ENCODE data around the gene TACC2.

TACC2 gene

DNA sequence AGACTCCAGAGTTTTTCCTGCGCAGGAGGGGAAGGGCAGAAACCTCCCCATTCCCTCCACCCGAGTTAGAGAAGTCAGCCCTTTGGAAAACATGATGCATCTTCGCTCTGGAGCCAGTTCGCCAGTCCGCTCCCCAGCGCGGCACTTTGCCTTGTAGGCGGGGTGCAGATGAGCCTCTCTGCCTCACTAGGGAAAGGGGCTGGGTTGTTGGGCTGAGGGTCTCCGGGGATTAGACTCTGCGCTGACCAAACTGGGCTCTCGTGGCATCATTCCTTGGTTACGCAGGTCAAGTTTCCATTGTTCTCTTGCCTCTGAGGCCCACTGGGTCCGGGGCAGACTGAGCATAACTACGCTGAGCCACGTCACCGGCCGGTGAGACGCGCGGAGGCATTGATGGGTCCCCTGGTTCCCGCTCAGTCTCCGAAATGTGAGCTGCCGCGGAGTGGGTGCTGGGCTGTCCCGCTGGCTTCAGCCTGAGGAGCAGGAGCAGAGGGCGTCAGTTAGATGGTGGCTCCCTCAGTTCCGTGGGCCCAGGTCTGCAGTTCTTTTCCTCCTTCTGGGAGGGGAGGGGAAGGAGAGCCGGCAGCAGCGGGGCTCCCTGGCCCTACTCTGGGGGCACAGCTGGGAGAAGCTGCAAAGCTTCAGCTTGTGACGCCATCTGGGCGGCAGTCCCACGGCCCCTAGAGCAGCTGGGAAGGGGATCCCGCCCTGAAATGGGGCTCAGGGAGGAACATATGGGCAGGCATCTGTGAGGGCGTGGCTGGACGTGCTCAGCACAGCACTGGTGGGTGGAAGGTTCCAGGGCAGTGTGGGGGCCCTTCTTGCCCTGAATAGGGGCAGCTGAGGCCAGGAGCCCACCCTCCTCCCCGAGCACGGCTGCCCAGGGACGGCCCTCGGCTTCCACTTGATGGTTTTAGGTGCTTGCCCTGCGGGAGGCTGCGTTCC lies 160.9 kb downstream of the TACC2 start:
- TF ChIP-seq, protein P1, sequence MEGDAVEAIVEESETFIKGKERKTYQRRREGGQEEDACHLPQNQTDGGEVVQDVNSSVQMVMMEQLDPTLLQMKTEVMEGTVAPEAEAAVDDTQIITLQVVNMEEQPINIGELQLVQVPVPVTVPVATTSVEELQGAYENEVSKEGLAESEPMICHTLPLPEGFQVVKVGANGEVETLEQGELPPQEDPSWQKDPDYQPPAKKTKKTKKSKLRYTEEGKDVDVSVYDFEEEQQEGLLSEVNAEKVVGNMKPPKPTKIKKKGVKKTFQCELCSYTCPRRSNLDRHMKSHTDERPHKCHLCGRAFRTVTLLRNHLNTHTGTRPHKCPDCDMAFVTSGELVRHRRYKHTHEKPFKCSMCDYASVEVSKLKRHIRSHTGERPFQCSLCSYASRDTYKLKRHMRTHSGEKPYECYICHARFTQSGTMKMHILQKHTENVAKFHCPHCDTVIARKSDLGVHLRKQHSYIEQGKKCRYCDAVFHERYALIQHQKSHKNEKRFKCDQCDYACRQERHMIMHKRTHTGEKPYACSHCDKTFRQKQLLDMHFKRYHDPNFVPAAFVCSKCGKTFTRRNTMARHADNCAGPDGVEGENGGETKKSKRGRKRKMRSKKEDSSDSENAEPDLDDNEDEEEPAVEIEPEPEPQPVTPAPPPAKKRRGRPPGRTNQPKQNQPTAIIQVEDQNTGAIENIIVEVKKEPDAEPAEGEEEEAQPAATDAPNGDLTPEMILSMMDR (IDR thresholded peaks at IDR 0.05; ENCODE audit: borderline replicate concordance, extremely low read depth, low read length, poor library complexity, severe bottlenecking), result no peak
- H3K4me2 ChIP-seq (ENCODE audit: insufficient read depth, low read length), result no peak overlapping the region
- H3K9me3 ChIP-seq (ENCODE audit: insufficient read depth, low read length, severe bottlenecking), result no peaks in the 10 kb centered on the region
- ATAC-seq (ENCODE audit: insufficient read depth, low read depth), result no peak
- no peak overlapping the region for H2AFZ ChIP-seq (ENCODE audit: low read depth, low read length)
- H3K27ac ChIP-seq (ENCODE audit: low read length), result no peak overlapping the region
- no peaks in the 10 kb centered on the region for H3K4me1 ChIP-seq (ENCODE audit: insufficient read depth, low read length)
- H3K27me3 ChIP-seq (ENCODE audit: insufficient read depth, low read length, poor library complexity), result no peaks in the 10 kb centered on the region
- no peak overlapping the region for H3K4me3 ChIP-seq (ENCODE audit: low read depth in 1 of 2, low read length in 2 of 2)
- no peak overlapping the region for H3K9ac ChIP-seq (ENCODE audit: low read depth, low read length)
- H3K79me2 ChIP-seq (ENCODE audit: insufficient read depth, low read length), result no peaks in the 10 kb centered on the region
- no peaks in the 10 kb centered on the region for H3K36me3 ChIP-seq (ENCODE audit: insufficient read depth, low read length)
- no peak for DNase-seq
- no peaks in the 10 kb centered on the region for H4K20me1 ChIP-seq (ENCODE audit: insufficient read depth, low read length)

DNA sequence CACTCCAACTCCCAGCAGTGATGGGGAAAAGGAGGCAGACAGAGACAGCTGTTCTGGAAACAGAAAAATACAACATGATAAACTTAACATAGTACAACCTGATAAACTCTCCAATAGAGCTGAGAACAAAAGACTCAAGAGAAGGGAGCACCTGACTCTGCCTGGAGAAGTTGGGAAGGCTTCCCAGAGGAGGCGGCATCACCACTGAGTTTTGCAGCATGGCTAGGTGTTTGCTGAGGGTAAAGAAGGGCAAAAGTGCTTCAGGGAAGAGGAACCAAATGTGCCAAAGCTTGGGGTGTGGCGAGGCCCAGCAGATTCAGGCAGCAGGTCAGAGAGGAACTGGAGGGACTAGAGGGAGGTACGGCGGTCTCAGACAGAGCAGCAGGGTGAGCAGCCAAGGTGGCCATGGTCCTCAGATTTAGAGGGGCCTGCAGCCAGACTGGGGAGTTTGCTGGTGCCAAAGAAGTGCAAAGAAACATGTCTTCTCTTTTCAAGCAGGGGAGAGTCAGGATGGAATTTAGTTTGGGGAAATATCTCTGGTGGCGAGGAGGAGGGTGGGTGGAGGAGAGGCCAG lies 162.2 kb downstream of the TACC2 start:
- H3K4me3 ChIP-seq (ENCODE audit: low read depth in 1 of 2, low read length in 2 of 2), result no peak overlapping the region
- no peak overlapping the region for H2AFZ ChIP-seq (ENCODE audit: low read depth, low read length)
- no peak overlapping the region for H3K9ac ChIP-seq (ENCODE audit: low read depth, low read length)
- H3K9me3 ChIP-seq (ENCODE audit: insufficient read depth, low read length, severe bottlenecking), result no peaks in the 10 kb centered on the region
- H3K27me3 ChIP-seq (ENCODE audit: insufficient read depth, low read length, poor library complexity), result no peaks in the 10 kb centered on the region
- no peak for ATAC-seq (ENCODE audit: insufficient read depth, low read depth)
- DNase-seq, result no peak
- no peaks in the 10 kb centered on the region for H3K36me3 ChIP-seq (ENCODE audit: insufficient read depth, low read length)
- no peaks in the 10 kb centered on the region for H3K4me1 ChIP-seq (ENCODE audit: insufficient read depth, low read length)
- H3K79me2 ChIP-seq (ENCODE audit: insufficient read depth, low read length), result no peaks in the 10 kb centered on the region
- TF ChIP-seq EZH2 (IDR thresholded peaks at IDR 0.05; ENCODE audit: borderline replicate concordance, low read depth, low read length, severe bottlenecking), result no peak
- TF ChIP-seq, protein P1 (IDR thresholded peaks at IDR 0.05; ENCODE audit: borderline replicate concordance, extremely low read depth, low read length, poor library complexity, severe bottlenecking), result no peak
- no peak overlapping the region for H3K4me2 ChIP-seq (ENCODE audit: insufficient read depth, low read length)
- no peaks in the 10 kb centered on the region for H4K20me1 ChIP-seq (ENCODE audit: insufficient read depth, low read length)
- H3K27ac ChIP-seq (ENCODE audit: low read length), result no peak overlapping the region

DNA sequence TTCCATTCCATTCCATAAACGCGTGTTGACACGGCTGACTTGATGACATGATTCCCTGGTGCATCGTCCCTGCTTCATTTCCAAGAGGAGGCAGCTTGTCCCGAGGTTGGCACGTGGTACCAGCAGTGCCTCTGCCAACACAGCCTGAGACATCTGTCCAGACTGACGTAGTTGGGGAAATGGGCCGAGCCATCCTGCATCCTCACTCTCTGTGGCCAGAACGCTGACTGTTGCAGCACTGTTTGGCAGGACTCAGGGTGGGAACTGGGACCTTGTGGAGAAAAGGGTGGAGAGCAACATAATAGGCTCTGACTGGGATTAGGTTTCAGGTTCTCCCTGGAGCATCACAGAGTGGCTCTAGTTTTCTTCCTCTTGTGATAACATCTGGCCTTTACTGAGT lies 163.6 kb downstream of the TACC2 start:
- DNase-seq (no peak), ATAC-seq (ENCODE audit: insufficient read depth, low read depth) (no peak)
- TF ChIP-seq EZH2 (IDR thresholded peaks at IDR 0.05; ENCODE audit: borderline replicate concordance, low read depth, low read length, severe bottlenecking), result no peak
- TF ChIP-seq, protein P1 (IDR thresholded peaks at IDR 0.05; ENCODE audit: borderline replicate concordance, extremely low read depth, low read length, poor library complexity, severe bottlenecking), result no peak
- Histone ChIP-seq H3K27ac (ENCODE audit: low read length) (no peak overlapping the region), H3K27me3 (ENCODE audit: insufficient read depth, low read length, poor library complexity) (no peaks in the 10 kb centered on the region), H3K4me3 (ENCODE audit: low read depth in 1 of 2, low read length in 2 of 2) (no peak overlapping the region), H3K4me1 (ENCODE audit: insufficient read depth, low read length) (no peaks in the 10 kb centered on the region), H2AFZ (ENCODE audit: low read depth, low read length) (no peak overlapping the region), H3K4me2 (ENCODE audit: insufficient read depth, low read length) (no peak overlapping the region), H4K20me1 (ENCODE audit: insufficient read depth, low read length) (no peaks in the 10 kb centered on the region), H3K79me2 (ENCODE audit: insufficient read depth, low read length) (no peaks in the 10 kb centered on the region), H3K9ac (ENCODE audit: low read depth, low read length) (no peak overlapping the region), H3K9me3 (ENCODE audit: insufficient read depth, low read length, severe bottlenecking) (no peaks in the 10 kb centered on the region), H3K36me3 (ENCODE audit: insufficient read depth, low read length) (no peaks in the 10 kb centered on the region)

Measured in DND-41 (cell line).